Measurements from ENCODE around the gene CREB3L2.

CREB3L2 gene

DNA sequence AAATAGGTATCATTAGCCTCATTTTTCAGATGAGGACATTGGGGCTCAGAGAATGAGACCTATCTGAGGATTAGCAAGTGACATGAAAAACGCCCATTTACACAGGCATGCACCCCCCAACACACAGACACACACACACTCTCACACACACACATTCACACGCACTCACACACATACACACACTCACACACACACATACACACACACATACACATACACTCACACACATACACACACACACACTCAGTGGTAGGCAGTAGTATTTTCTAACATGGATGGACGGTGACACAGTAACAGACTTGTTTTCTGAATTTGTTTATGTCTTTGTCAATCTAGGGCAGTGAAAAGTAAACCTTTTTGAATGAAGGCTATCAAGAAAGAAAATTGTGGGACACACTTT lies 176.4 kb downstream of the CREB3L2 start:
- DNase-seq = no peak

Measured in DMS79 treated with DMSO at 0.1 percent for 48 hours (cell line).